ENCODE measurements around the gene AMFR. TPM values are rescaled to one million over a fixed set of nuclear protein-coding genes. Genes with fewer than 3 reads are reported as not detected.

Gene AMFR
- total RNA-seq, 1 experiment from 2014 or later, result 122 TPM

DNA sequence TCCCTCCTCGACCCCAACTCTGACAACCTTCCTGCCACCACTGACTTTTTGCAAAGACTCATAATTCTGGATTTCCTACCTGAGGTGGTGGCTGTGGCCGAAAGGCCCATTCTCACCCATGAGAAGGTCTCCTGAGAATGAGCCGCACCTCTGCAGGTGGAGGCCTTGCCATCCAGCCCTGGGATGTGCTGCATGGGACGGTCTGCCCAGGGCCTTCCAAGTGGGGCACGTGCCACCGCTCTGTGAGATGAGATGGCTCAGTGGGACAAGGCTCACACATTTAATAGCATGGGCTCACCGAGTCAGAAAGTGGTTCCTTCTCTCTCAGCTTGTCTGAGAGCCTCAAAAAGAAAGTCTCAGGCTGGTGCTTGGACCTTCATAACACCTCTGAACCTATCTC is 112.8 kb downstream of the AMFR start:
- in situ Hi-C loops (cut with HindIII; ENCODE audit: low pct_unique_long_range_greater_than_20kb, low sequenced_read_pairs), result no loop called here

GRCh38 chr16:56312028-56312300 is 113.4 kb downstream of the AMFR start:
- in situ Hi-C loops (cut with HindIII; ENCODE audit: low pct_unique_long_range_greater_than_20kb, low sequenced_read_pairs), result no loop called here
- no peak for DNase-seq (ENCODE audit: low read depth, low spot score)

More for the DNA sequence above, 112.8 kb downstream of the AMFR start:
- no peak for DNase-seq (ENCODE audit: low read depth, low spot score)

Other genes starting within 250 kb of the AMFR start
- gene GNAO1, start 234.1 kb downstream of the AMFR start, total RNA-seq (2014; rRNA removed; shearing (Covaris generic)), result 3.7 TPM in 2 replicates
- gene NUDT21, start 25.8 kb upstream of the AMFR start, total RNA-seq (2014; rRNA removed; shearing (Covaris generic)), result 72.7 and 83.5 TPM in 2 replicates
- 92.6 and 95.1 TPM in 2 replicates for gene OGFOD1, start 26.0 kb upstream of the AMFR start, total RNA-seq (2014; rRNA removed; shearing (Covaris generic))
- 22.8 and 28.3 TPM in 2 replicates for gene BBS2, start 94.5 kb upstream of the AMFR start, total RNA-seq (2014; rRNA removed; shearing (Covaris generic))
- gene MT4, start 139.5 kb upstream of the AMFR start, total RNA-seq (2014; rRNA removed; shearing (Covaris generic)), result not detected in 2 replicates
- gene MT3, start 164.0 kb upstream of the AMFR start, total RNA-seq (2014; rRNA removed; shearing (Covaris generic)), result not detected in 2 replicates
- gene MT2A, start 183.0 kb upstream of the AMFR start, total RNA-seq (2014; rRNA removed; shearing (Covaris generic)), result 8.8 and 15.0 TPM in 2 replicates
- gene MT1E, start 200.2 kb upstream of the AMFR start, total RNA-seq (2014; rRNA removed; shearing (Covaris generic)), result not detected in 2 replicates
- not detected in 2 replicates for gene MT1M, start 207.1 kb upstream of the AMFR start, total RNA-seq (2014; rRNA removed; shearing (Covaris generic))
- gene MT1A, start 213.1 kb upstream of the AMFR start, total RNA-seq (2014; rRNA removed; shearing (Covaris generic)), result not detected in 2 replicates
- gene MT1B, start 226.3 kb upstream of the AMFR start, total RNA-seq (2014; rRNA removed; shearing (Covaris generic)), result not detected in 2 replicates
- 0.24 TPM in 1 of 2 replicates, not detected in the other for gene MT1F, start 232.4 kb upstream of the AMFR start, total RNA-seq (2014; rRNA removed; shearing (Covaris generic))
- not detected in 2 replicates for gene MT1G, start 242.5 kb upstream of the AMFR start, total RNA-seq (2014; rRNA removed; shearing (Covaris generic))
- not detected in 2 replicates for gene MT1H, start 244.3 kb upstream of the AMFR start, total RNA-seq (2014; rRNA removed; shearing (Covaris generic))